SKM-1 treated with dmso at 0.1 percent for 144 hours (cell line): ENCODE results near the gene EIPR1.

Source experiments
- DNase-seq: peaks from one replicate; lab custom pipeline; 2025; ENCODE audit not compliant: unreplicated experiment; lab: John Stamatoyannopoulos, UW

The EIPR1 gene

GRCh38 chr2:3325458-3326181 is 52.0 kb downstream of the EIPR1 start:
- no peak for DNase-seq

- DNase-seq, result no peak
These were observed 53.0 kb downstream of the EIPR1 start for GRCh38 chr2:3324404-3325281.

GRCh38 chr2:3324036-3324386 is 53.6 kb downstream of the EIPR1 start:
- DNase-seq, result no peak

DNA sequence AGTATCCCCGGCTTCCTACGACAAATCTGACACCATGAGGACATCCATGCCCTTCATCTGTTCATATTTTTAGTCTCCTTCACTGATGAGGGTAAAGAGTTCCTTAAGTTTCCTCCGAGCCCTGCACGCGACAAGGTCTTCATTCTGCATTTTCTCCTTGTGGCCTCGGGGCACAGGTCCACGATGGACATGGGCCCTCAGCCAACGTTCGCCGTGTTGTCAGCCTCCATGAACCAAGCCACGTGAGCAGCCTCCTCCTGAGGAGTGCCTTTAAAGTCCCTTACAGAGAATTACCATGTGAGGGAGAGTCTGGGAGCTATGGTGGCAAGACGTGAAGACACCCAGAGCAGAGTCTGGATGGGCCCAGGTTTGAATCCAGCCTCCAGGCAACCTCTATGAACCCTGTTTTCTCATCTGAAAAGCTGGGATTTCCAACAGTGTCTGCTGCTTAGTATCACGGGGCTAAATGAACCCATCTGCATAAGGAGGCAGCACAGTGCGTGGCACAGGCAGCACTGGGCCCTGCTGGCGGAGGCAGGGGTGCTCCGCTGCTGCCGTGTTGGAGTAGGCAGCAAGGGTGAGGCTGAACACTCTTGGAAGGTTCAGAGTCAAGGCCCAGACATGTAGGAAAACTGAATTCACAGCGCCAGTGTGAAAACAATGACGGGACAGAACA is 54.1 kb downstream of the EIPR1 start:
- DNase-seq, result no peak

DNA sequence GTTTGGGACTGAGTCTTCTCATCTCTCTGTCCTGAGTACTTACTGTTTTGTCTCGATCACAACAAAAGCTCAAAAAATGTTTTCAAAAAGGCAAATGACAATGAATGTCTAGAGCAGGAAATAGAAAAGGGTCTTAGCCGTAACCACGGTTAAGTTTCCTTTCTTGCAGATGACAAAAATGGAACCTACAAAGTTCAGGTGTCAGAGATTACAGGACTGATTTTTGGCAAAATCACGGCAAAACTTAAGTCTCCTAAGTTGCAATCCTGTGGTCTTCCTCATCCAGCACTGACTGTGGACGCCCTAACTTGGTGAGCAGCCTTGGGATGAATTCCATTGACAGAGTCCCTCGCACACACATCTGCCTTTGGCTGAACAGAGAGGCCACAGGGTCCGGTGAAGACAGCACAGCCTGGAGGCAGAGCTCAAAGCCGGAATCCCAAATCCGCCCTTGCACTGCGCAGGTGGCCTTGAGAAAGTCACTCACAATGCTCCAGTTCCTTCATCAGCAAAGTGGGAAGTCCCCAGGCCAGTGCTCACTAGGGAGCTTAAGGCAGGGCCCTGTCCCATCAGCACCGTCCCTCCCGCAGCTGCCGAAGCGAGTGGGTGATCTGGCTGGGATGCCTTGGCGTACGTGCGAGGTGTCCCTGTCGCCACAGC is 55.2 kb downstream of the EIPR1 start:
- DNase-seq, result no peak

- DNase-seq, result no peak
These were observed 55.8 kb downstream of the EIPR1 start for GRCh38 chr2:3321825-3322224.

DNA sequence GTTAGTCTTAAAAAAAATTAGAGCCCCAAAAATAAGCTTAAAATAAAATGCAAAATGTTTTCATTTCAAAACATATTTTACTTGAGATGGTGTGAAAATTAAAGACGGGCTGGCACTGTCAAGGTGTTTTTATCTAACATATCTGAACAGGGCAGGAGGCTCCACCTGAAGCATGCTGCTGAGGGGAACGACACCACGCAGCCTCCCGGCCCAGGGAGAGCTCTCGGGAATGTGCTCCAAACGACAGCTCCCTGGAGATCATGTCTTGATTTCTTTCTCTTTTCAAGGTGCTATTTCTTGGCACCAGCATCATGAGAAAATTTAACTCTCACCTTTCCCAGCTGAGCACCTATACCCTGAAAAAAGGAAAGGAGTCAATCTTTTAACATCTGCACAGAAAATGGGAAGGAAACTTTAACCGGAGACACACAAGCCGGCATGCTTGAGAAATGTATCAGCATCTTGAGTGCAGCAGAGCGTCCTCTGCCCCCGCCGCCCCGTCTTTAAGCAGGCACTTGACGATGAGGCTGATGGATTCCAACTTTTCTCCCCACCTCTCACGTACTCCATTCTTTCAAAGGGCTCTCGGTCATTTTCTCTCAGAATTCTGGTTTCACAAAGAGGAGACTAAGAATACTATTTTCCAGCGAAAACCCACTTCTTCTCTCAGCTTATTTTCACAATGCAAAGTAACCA is 56.6 kb downstream of the EIPR1 start:
- no peak for DNase-seq

GRCh38 chr2:3319745-3320566 is 57.7 kb downstream of the EIPR1 start:
- DNase-seq, result no peak

- no peak for DNase-seq
These were observed 58.5 kb downstream of the EIPR1 start for GRCh38 chr2:3319134-3319533.

GRCh38 chr2:3317871-3318590 is 59.6 kb downstream of the EIPR1 start:
- DNase-seq, result no peak

- DNase-seq, result no peak
These were observed 60.3 kb downstream of the EIPR1 start for GRCh38 chr2:3317277-3317685.

DNA sequence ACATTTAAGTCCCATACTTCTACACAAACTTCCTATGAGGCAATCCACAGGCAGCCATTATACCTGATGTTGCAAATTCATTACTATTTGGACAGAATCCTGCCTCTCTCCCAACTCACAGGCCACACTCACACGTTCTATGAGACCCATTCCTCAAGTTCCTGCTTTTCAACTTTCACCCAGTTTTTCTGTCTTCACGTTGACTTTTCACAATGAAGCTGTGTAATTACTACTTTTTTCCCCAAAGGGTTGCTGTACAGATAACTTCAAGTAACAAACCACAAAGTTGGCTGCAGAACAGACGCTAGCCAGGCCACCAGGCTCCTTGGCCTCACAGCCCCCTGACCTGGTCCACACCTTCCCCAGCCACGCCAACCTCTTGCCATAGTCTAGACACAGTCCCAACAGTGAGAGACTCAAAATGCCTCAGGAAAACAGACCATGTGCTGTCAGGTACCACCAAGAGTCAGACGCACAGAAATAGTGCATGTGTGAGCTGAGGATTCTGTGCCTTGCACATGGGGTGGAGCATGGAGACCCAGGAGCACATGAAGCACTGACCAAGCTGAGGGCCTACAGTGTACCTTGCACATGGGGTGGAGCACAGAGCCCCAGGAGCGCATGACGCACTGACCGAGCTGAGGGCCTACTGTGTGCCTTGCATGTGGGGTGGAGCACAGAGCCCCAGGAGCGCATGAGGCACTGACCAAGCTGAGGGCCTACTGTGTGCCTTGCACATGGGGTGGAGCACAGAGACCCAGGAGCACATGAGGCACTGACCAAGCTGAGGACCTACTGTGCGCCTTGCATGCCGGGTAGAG is 61.0 kb downstream of the EIPR1 start:
- no peak for DNase-seq

DNA sequence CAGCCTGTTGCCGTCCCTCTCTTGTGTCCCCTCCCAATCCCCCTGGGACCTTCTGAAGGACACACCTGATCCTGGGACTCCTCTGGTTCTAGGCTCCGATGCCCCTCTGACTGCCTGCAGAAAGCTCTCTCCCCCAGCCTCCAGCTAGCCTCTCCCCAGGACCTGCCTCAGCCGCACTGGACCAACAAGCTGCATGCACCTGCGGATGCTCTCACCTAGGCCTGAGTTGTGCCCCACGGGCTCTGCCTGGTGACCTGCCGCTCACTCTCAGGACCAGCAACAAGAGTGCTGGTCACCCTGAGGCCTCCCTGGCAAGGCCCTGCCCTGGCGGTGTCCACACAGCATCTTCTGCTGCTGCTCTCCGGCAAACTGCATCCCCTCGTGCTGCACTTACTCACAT is 63.0 kb downstream of the EIPR1 start:
- DNase-seq, result no peak

GRCh38 chr2:3313781-3314375 is 63.7 kb downstream of the EIPR1 start:
- DNase-seq, result no peak

GRCh38 chr2:3312576-3313345 is 64.9 kb downstream of the EIPR1 start:
- DNase-seq, result no peak

- DNase-seq, result no peak
These were observed 66.0 kb downstream of the EIPR1 start for GRCh38 chr2:3311601-3312000.
